Stimulated activated CD8-positive, alpha-beta memory T cell treated with anti-CD3 and anti-CD28 coated beads, Interleukin-4, amount 100 ng/mL, for 48 hours (primary cell): Measurements from ENCODE around the gene LRRC45.

Source experiments
- DNase-seq: peaks from one replicate; pipeline ENCODE4 v3.0.0-alpha.2; 2020

The LRRC45 gene

DNA sequence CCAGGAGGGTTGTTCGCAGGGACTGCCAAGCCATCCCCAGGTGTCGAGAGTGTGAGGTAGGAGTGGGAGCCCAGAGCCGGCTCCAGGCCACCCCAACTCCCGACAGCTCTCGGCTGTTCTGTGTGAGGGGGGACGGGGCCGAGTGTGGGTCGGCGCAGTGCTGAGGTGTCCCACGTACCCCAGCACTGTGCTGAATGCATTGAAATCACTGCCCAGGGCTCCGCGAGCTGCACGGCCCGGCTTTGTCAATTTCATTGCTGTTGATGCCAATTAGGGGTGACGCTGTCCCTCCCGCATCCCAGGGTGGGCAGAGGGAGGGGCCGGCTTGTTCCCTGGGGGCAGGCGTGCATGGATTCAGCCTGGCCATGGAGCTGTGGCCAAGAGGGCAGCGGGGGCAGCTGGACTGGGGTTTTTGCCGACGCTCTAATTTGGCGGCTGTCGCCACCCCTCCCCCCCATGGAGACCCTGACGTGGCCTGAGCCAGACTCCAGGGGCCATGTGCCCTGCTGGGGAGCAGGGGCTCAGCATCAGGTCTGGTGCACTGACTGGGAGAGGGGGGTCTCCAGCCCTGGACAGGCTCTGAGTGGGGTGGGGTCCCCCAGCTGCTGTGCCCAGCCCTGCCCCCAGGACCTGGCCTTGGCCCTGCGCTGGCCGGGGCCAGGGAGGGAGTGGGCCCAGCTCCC lies 14.7 kb upstream of the LRRC45 start:
- no peak for DNase-seq

DNA sequence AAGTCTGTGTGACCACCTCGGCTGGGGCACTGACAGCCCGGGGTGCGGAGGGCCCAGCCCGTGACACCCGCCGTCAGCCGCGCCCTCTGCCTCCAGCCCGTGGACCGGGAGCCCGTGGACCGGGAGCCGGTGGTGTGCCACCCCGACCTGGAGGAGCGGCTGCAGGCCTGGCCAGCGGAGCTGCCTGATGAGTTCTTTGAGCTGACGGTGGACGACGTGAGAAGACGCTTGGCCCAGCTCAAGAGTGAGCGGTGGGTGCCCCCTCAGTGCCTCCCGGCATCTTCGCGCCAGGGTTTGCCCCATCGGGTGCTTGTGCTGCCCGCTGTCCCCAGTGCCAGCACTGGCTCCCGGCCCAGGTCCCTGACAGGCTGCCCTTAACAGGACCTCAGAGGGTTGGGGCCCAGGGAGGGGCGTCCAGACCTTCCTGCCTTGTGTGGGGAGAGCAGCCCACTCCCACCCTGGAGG lies 14.1 kb upstream of the LRRC45 start:
- DNase-seq: no peak

DNA sequence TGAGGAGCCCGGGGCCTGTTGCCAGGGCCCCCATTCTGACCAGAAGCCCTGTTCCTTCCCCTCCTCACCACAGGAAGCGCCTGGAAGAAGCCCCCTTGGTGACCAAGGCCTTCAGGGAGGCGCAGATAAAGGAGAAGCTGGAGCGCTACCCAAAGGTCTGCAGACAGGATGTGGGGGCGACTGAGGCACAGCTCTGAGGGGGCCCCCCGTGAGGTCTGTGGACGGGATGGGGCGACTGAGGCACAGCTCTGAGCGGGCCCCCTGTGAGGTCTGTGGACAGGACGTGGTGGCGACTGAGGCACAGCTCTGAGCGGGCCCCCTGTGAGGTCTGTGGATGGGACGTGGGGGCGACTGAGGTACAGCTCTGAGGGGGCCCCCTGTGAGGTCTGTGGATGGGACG lies 13.7 kb upstream of the LRRC45 start:
- DNase-seq: no peak

DNA sequence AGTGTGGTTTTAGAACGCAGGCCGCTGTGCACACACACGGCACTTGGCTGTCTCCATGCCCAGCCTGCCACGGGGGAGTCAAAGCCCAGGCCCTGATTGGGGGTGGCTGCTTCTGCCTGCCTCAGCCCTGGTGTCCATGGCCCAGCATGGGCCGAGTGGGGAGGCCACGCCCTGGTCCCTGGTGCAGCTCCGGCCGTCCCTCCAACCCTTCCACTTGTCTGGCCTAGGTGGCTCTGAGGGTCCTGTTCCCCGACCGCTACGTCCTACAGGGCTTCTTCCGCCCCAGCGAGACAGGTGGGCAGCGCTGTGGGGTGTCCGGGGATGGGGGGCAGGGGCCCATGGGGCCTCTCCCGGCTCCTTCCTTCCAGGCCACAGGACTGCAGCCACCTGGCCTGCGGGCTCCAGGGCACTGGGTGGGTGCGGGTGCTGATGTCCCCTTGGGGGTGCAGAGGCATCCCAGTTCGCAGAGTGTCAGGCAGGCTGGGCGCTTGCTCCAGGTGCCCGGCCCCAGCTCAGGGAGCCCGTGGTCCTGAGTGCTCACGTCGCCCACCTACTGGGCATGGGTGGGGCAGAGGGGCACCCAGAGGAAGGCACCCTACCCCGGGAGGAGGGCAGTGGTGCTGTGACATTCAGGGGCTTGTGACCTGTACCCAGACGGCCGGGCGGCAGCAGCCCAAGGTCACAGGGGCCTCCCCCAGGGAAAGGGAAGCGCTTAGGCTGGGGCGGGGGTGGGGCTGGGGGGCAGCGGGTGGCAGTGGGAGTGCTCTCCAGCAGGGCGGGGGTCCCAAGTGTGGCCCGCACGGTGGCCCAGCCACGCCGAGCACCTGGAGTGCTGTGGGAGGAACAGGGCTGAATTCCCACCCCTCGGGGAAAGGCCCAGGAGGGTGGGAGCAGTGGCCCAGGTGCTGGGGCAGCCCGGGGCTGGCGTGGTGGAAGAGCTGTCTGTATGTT lies 12.3 kb upstream of the LRRC45 start:
- no peak for DNase-seq

DNA sequence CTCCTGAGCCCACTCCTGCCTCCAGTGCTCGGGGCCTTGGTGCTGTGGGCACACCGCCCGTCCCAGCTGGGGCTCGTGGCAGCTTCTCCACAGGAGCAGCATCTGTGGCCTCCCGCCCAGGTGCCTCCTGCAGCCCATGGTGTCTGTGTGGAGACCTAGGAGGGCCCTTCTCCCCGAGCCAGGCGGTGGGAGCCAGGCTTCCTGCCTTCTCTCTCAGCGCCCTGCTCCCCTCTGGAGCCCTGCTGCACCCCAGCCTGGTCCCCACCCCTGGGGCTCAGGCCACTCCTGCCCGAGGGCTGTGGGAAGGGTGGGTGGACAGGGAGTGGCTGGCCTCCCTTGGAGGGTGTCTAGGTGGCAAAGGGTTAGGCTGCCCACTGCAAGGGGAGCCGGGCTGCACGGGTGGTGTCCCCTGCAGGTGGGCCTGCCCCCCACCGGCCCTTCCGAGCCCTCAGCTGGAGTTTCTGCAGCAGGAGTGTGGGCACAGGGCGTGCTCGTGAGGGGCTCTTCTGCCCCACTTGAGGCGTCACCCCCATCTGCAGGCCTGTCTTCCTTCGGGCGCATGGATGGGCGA lies 11.4 kb upstream of the LRRC45 start:
- no peak for DNase-seq

DNA sequence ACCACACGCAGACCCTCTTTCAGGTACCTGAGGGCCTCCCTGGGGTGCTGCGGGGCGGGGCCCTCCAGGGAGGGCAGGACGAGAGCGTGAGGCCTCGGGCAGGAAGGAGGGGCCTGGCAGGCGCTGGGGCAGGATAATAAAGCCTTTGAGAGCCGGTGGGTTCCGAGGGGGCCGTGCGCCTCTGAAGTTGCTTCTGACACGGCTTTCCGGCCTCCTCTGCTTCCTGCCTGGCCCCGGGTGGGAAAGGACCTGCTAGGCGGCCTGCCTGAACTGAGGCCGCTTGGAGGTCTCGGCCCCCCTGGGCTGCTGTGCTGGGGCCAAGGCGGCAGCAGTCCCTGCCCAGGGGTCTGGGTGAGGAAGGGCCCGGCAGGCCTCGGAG lies 10.9 kb upstream of the LRRC45 start:
- DNase-seq: no peak

DNA sequence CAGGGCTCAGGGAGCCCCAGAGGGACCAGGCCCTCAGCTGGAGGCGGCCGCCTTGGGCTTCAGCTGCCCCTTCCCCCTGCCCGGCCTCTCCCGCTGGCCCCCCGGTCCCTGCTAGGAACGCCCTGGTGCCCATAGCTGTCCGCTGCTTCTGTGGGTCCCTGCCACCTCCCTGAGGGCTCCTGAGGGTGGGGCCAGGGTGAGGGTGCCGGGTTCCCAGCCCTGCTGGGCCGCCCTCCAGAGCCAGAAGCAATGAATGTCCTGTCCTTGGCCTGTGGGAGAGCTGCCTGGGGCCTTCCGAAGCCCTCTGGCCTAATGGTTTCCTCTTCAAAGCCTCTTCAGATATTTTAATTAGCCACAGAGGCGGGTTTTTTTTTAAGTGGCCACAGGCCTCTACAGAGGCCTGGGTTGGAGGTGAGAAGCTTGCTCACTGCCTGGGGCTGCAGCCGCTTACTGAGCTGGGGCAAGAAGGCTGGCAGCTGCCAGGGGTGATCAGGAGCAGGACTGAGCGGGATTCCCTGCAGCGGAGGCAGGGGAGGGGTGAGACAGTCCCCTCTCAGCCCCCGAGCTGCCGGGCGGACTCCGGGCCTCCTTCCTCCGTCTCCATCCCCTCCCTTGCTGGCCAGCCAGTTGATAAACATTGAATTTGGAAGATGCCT lies 10.3 kb upstream of the LRRC45 start:
- DNase-seq: no peak

DNA sequence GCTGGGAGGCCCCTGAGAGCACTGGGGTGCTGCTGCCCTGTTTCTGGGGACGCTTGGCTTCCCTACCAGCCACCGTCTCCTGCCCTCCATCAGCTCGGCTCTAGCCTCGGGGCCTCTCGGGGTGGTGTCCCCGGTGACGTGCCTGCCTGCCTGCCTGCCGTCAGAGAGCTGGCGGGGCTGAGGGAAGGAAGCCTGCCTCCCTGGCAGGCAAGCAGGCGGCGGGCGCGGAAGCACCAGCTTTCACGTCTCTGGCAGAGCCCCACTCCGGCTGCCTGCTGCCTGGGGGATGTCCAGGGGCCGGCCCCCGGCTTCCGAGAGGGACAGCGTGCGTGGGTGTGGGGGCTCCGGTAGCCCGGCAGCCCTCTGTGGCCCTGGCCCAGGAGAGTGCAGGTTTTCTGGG lies 9.8 kb upstream of the LRRC45 start:
- no peak for DNase-seq

DNA sequence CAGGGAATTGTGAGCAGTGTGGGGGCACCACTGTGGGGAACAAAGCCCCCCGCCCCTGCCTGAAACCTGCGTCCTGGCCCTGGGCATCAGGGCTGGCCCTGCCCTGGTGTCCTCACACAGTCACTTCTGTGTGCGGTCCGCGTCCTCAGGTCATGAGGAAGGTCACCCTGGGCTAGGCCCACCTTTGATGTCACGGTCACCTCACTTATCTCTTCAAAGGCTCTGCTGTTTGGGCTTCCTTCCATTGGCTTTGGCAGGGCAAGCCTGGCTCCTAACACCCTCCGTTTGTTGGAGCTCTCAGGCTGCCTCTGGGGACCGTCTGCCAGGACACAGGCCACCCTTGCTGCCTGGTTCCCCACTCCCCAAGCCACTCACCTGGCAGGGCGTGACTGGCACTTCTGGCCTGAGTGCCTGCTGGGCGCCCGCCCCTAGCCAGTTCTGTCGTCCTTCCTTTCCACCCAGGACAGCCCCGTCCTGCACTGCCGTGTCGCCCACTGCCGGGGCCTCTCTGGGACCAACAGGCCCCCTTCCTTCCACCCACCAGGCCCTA lies 9.3 kb upstream of the LRRC45 start:
- no peak for DNase-seq

DNA sequence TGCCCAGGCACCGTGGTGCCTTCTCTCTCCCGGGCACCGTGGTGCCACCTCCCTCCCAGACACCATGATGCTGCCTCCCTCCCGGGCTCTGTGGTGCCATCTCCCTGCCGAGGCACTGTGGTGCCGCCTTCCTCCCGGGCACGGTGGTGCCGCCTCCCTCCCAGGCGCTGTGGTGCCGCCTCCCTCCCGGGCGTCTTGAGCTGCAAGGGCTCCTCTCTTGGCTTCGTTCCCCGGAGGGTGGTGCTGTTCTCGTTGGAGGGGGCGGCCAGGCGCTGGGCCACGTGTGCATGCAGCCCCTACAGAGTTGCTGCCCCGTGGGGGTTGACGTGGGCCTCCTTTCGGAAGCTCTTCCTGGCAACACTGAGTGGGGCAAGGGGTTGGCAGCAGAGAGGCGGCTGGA lies 8.7 kb upstream of the LRRC45 start:
- no peak for DNase-seq

DNA sequence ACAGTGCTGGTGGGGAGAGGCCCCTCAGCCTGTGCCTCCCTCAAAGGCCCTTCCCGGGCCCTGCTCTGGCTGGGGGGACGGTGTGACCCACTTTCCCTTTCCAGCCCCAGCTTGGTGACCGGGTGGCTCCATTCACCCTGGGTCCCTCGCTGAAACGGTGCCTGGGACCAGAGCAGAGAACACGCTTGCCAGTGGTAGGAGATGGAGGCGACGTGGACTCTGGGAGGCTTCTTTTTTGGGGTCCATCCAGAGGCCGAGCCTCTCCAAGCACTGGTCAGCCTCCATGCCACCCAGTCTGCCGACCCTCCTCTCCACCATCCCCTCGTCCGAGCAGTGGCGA lies 8.2 kb upstream of the LRRC45 start:
- DNase-seq: no peak

DNA sequence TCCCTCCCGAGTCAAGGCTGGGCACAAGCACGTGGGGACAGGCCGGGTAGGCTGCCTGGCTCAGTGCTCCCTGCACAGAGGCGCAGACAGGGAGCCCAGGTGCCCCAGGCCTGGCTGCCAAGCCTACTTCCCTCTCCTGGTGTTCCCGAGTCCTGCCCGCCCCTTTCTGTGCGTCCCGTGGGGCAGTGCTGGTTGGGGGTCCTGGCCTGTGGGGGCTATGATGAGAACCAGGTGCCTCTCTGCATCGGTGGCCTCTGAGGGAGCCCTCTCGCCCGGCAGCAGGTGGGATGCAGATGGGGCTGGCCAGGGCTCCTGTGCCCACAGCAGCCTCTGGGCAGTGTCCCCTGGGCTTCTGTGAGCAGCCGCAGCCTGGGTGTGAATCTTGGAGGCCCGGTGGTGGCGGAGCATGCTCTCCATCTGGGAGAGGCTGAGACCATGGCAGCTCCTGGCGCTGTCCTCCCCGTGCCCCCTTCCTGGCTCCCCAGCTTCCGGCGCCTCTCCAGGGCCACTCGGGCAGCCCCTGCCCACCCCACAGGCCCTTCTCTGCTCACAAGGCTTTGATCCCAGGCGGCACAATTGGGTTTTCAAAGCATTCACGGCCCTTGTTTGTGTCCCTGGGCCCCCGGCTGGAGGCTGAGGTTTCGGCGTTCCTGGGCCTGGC lies 7.7 kb upstream of the LRRC45 start:
- no peak for DNase-seq

DNA sequence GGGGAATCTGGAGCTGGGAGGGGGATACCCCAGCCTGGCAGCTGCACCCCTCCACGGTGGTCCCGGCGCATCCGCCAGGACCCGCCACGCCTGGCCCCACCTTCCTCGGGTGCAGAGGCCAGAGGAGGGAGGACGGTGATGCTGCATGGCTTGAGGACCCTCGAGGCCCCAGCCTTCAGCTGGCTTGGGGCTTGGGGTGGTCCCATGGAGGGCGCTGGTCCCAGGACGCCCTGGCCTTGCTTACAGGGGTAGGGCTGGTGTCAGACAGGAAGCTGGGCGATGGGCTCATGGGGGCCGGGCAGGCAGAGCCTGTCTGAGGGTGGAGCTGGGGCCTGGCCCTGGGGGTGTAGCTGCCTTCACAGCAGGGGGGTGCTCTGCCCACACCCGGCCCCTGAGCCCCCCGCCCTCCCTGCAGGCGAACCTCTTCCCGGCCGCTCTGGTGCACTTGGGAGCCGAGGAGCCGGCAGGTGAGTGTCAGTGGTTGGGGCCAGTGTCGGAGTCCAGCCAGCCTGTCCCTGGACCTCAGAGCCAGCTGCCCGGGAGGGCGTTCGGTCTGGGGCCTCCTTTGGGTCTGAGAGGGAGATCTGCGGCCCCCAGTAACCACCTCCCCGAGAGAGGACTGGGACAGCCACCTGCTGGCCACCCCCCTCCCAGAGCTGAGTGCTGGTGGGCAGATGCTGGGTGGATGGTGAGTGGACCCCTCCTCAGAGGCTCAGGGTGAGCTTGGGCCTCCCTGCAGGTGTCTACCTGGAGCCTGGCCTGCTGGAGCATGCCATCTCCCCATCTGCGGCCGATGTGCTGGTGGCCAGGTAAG lies 6.8 kb upstream of the LRRC45 start:
- no peak for DNase-seq

DNA sequence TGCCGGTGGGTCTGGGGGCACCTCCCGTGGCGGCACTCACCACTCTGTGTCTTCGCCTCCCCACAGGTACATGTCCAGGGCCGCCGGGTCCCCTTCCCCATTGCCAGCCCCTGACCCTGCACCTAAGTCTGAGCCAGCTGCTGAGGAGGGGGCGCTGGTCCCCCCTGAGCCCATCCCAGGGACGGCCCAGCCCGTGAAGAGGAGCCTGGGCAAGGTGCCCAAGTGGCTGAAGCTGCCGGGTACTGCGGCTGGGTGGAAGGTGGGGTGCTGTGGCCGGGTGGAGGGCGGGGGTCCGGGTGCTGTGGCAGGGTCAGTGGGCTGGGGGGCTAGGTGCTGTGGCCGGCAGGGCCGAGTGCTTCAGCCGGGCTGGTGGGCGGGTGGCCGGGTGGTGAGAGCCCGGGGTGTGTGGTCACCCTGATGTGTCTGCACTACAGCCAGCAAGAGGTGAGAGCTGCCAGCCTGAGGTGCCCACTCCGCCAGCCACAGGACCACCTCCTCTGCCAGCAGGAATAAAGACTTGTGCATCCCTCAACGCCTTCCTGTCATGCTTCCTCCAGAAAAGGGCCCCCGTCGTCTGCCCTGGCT lies 6.1 kb upstream of the LRRC45 start:
- DNase-seq: no peak

DNA sequence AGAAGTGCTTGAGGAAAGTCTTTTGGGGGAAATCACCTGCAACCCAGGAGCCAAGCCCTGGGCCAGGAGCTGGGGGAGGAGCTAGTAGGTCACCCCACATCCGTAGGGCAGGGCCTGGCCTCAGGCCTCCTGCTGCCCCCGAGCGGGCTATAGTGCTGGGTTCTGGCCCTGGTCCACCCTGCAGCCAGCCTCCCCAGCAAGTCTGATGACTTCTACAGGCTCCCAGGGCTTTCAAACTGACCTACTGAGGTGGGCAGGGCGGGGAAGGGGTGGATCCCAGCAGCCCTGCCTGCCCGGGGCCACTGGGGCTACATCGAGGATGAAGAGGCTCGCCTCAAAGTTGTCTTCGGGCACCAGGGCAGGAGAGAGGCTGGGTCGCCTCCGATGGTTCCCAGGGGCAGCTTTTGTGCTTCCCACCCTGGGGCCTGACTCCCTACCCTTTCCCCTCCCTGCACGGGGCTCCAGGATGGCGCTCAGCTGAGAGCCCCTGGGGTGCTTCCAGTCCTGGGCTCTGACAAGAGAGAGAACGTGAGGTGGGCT lies 5.4 kb upstream of the LRRC45 start:
- DNase-seq: no peak

DNA sequence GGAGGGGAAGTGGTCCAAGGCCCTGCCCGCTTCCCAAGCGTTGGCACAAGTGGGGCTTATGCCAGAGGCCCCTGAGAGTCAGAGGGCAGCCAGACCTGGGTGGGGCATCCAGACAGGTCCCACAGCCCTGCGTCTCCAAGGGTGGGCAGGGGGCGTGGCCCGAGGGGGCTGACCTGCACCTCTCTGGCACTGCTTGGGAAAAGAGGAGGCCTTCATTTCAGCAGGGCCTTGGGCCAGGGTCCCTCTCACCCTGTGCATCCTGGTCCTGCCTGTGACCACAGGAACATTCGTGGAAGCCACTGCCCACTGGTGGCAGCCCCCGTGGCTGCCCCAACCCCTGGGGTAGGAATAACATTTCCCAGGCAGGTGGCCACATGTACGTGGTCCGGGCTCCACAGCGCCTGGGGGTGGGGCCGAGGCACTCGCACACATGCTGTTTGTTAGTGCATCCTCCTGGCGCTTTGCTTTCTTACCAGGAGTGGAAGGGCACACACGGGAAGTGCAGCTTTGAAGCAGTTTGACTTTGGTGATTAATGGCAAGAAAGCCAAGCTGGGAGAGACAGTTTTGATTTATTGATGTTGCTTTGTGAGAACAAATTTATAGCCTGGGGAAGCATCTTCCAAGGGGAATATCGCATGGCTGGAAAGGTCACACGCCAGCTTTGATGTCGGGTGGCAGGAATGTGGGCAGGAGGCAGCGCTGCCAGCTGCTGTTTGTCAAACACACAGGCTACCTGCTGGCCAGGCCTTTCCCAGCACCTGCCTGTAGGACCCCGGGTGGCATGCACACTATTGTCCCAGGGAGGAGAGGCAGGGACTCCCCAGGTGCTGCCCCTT lies 4.7 kb upstream of the LRRC45 start:
- no peak for DNase-seq

DNA sequence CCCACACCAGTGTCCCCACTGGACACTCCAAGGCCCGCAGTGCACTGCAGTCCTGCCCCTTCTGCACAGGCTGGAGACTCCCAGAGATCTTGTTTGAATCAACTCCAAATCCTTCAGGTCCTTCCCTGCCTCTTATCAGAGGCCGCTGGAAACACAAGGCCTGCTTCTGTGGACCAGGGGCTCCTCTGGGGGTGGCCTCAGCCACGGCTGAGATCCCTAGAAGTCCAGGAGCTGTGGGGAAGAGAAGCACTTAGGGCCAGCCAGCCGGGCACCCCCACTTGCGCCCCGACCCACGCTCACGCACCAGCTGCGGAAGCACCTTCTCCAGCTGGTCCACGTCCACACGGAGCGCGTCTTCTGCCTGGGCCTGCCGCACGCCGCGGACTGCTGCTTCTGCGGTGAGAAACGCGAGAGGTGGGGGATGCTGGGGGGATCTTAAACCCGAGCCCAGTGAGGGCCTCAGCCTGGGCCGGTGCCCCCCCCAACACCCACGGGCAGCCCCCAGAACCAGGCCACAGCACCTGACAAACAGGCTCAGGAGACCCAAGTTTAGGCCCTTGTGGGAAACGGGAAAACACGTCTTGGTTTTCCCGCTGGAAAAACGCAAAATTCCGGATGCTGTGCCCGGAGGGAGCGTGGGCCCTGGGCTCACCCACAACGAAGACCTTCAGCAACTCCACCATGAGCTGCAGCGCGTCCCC lies 4.0 kb upstream of the LRRC45 start:
- DNase-seq: no peak

DNA sequence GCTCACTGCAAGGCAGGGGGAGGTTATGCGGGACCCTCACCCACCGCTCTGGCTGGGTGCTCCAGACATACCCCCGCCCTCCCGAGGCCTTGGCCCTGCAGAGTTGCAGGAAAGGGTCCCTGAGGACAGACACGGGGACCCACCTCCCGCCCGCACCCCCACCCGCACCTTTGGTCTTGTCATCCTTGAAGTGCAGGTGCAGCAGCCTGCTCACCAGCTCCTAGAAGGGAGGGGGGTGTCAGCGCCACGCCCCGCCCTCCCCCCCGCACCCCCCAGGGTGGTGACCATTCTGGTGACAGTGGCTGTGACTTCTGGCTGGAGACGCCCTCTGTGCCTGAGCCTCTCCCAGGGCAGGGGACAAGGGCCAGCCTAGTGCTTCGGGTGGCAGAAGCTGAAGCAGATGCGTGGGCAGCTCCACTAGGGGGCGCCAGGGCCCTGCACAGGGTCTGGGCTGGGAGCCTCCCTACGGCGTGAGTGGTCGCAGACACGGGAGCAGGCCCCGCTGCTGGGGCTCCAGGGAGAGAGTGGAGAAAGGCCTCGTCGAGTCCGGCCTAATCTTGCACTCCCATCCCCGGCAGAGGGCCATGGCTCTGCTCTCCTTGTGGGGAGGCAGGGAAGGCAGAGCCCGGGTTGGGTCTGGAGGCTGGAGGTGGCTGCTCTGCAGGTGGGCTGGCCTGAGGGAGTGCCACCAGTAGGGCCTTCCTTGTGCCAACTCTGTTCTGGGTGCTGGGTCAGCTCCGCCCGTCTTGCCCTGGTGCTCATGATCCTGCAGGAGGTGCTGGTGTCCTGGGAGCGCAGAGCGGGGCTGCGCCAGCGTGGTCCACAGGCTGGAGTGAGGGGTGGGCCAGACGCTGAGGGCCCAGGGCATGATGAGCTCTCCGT lies 3.2 kb upstream of the LRRC45 start:
- DNase-seq: peak; percentile 90
